C4-2B (cell line): ENCODE results near the gene GTF2IRD1.

Source experiments
- ZFX ChIP-seq: fragments of 450-650 bp; IDR thresholded peaks from 2 replicates; pipeline ENCODE4 v1.6.1; 2017
- TF ChIP-seq, protein P1 (sequence below): fragments of 450-650 bp; conservative IDR thresholded peaks from 2 replicates; pipeline ENCODE4 v1.5.1; 2017; ENCODE audit warnings: mild to moderate bottlenecking

DNA sequence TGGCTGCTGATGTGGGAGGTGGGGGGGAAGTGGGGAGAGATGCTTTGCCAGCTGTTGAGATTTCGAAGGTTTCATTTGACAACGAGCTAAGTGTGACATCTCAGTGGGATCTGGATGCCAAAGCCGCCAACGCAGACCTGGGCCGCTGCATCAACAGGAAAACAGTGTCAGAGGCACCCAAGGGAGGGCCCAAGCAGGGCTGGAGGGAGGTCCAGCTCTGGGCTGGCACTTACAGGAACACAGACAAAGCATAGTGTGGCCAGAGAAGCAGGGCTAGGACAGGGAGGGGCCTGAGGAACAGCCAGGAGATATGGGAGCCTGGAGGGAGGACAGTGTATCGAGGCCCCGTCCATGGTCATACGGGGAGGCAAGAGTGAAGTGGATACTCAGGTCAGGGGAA is 73.1 kb downstream of the GTF2IRD1 start:
- TF ChIP-seq, protein P1, sequence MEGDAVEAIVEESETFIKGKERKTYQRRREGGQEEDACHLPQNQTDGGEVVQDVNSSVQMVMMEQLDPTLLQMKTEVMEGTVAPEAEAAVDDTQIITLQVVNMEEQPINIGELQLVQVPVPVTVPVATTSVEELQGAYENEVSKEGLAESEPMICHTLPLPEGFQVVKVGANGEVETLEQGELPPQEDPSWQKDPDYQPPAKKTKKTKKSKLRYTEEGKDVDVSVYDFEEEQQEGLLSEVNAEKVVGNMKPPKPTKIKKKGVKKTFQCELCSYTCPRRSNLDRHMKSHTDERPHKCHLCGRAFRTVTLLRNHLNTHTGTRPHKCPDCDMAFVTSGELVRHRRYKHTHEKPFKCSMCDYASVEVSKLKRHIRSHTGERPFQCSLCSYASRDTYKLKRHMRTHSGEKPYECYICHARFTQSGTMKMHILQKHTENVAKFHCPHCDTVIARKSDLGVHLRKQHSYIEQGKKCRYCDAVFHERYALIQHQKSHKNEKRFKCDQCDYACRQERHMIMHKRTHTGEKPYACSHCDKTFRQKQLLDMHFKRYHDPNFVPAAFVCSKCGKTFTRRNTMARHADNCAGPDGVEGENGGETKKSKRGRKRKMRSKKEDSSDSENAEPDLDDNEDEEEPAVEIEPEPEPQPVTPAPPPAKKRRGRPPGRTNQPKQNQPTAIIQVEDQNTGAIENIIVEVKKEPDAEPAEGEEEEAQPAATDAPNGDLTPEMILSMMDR = no peak
- TF ChIP-seq ZFX = no peak
